SK-MEL-5 (cell line): ENCODE data around the gene LILRB4. TPM values are rescaled to one million over a fixed set of nuclear protein-coding genes. Genes with fewer than 3 reads are reported as not detected.
"Not testable (repeated sequence)": the region's sequence is repeated elsewhere in the genome, so short reads cannot be mapped to it uniquely, and the experiment has no call there.

Experiments
- DNase-seq: peaks from one replicate; pipeline ENCODE4 v3.0.0-alpha.2; 2016; ENCODE audit warnings: low read depth, low spot score
- in situ Hi-C: cut with HindIII; loops from 2 replicates; pipeline ENCODE4 v1.10.0; 2016; ENCODE audit warnings: low sequenced_read_pairs, high pct_unique_total_duplicates, low pct_unique_long_range_greater_than_20kb
- total RNA-seq: library from RNA; depleted of rRNA; stranded (reverse); fragments of >200 nt; shearing (Covaris generic); gene quantifications from 2 replicates; pipeline ENCODE4 v1.2.3, GENCODE V29; 2014

The LILRB4 gene
- total RNA-seq, 1 experiment from 2014 or later = not detected

- in situ Hi-C loops, DNase-seq: not testable (repeated sequence)
Measured at GRCh38 chr19:54643583-54643982, 19.2 kb upstream of the LILRB4 start.

DNA sequence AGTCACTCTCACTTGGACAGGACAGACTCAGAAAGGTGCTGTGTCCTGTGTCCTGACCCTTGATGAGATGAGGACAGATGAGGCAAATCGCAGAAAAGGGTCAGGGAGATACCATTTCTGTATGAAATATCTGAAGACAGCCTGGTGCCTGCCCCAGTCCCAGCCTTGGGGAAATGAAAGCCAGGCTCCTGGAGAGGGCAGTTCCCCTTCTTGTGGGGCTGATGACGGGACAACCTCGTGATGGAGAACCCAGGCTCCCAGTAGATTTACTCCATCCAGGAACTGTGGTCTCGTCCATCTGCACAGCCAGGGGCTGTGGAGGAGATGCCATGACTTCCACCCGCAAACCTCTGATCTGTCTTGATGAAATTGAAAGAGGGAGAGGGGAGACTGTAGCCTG, 18.7 kb upstream of the LILRB4 start:
- DNase-seq = no peak
- in situ Hi-C loops = no loop called here

DNA sequence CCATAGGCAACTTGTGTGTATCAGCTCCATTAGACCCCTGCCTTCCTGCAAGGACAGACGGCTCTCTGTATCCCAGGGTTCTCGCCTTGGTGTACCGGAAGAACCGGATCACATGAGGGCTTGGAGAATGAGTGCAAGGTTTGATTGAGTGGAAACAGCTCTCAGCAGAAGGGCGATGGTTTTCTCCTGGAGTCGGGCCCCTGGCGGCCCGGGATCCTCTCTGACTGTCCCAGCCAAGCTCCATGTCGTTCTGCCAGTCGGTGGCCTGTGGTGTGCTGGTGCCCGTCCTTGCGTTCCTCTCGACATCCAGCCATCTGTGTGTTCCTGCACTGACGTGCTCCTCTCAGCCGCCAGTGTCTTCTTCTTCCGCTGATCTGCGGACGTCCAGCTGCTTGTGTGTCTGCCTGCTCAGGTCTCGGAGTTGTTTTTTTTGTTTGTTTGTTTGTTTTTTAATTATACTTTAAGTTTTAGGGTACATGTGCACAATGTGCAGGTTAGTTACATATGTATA, 16.4 kb upstream of the LILRB4 start:
- in situ Hi-C loops = no loop called here
- peak; percentile 17 for DNase-seq

GRCh38 chr19:54648129-54648528, 14.7 kb upstream of the LILRB4 start:
- no peak for DNase-seq
- in situ Hi-C loops = no loop called here

- DNase-seq = no peak
- in situ Hi-C loops = no loop called here
Measured at GRCh38 chr19:54650108-54650655, 12.6 kb upstream of the LILRB4 start.

- peak; percentile 54 for DNase-seq
- in situ Hi-C loops = no loop called here
Measured at GRCh38 chr19:54653181-54653809, 9.5 kb upstream of the LILRB4 start.

GRCh38 chr19:54654447-54655321, 8.1 kb upstream of the LILRB4 start:
- DNase-seq = no peak
- in situ Hi-C loops = no loop called here

DNA sequence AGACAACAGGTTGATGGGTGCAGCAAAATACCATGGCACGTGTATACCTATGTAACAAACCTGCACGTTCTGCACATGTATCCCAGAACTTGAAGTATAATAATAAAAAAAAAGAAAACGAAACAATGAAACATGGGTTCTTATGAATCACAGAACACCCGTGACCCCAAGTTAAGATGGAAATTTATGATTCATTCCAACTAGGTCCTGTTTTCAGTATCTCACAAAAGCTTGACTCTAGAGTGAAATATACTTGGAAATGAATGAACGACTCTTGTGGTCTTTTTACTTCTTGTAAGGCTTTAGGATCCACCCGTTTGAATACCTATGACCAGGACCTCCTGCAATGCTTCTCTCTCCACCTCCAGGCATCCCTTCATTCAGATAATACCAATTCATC, 3.5 kb upstream of the LILRB4 start:
- DNase-seq = no peak
- in situ Hi-C loops = no loop called here

DNA sequence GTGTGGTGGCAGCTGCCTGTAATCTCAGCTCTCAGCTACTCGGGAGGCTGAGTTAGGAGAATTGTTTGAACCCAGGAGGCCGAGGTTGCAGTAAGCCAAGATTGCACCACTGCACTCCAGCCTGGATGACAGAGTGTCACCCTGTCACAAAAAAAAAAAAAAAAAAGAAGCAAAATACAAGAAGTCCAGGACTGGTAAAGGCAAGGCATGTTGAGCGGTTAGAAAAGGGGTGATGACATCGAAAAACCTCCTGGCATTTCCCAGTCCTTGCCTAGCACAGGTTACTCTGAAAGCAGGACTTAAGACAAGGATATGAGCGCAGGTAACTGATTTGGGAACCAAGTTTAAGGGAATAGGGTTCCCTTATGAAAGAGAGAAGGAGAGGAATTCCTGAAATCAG, 2.5 kb upstream of the LILRB4 start:
- in situ Hi-C loops = no loop called here
- no peak for DNase-seq

GRCh38 chr19:54660964-54661363, 1.8 kb upstream of the LILRB4 start:
- in situ Hi-C loops = no loop called here
- DNase-seq = no peak

GRCh38 chr19:54661846-54662481, 821 bp upstream of the LILRB4 start:
- DNase-seq = no peak
- in situ Hi-C loops = no loop called here

DNA sequence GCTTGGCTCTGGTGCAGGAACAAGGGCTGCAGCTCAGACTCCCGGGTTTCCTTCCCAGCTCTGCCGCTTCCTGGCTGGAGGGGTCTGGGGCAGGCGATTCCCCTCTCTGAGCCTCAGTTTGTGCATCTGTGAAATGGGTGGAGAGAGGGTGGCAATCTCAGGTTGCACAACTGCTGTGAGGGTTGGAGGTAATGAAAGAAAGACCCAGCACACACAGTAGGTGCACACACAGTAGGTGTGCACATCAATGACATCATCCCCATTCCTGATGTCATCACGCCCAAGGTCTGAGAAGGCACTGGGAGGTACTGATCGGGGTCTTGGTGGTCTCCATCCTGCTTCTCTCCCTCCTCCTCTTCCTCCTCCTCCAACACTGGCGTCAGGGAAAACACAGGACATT, 2.7 kb downstream of the LILRB4 start:
- no peak for DNase-seq
- in situ Hi-C loops = no loop called here

DNA sequence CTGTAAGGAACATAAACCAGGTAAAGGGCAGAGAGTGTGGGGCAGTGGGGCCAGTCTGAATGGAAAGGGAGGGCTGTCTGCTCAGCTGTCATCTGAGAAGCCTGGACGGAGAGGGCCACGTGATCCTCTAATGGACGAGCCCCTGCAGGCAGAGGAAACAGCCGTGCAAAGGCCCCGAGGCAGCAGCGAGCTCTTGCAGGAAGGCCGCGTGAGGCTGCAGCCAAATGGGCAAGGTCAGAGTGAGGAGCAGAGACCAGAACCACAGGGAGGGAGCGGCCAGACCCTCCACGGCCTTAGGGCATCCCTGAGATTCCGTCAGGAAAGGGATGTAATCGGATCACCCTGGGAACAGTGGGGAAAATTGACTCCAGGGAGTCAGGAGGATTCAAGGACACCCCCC, 4.4 kb downstream of the LILRB4 start:
- no peak for DNase-seq
- in situ Hi-C loops = no loop called here

DNA sequence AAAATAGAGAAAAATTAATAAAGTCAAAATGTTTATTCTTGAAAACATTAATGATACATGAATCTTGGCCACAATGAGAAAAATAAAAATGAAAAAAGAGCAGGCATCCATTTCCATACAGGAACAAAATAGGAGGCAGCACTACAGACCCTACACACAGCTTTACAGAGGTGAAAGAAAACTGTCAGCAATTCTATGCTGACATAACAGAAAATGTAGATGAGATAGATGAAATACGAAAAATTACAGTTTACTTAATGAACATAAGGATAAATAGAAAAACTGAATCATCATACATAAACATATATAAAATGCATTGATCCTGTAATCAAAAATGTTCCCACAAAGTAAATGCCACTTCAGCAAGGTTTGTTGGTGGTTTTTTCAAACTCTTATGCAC, 5.6 kb downstream of the LILRB4 start:
- DNase-seq = no peak
- in situ Hi-C loops = no loop called here

DNA sequence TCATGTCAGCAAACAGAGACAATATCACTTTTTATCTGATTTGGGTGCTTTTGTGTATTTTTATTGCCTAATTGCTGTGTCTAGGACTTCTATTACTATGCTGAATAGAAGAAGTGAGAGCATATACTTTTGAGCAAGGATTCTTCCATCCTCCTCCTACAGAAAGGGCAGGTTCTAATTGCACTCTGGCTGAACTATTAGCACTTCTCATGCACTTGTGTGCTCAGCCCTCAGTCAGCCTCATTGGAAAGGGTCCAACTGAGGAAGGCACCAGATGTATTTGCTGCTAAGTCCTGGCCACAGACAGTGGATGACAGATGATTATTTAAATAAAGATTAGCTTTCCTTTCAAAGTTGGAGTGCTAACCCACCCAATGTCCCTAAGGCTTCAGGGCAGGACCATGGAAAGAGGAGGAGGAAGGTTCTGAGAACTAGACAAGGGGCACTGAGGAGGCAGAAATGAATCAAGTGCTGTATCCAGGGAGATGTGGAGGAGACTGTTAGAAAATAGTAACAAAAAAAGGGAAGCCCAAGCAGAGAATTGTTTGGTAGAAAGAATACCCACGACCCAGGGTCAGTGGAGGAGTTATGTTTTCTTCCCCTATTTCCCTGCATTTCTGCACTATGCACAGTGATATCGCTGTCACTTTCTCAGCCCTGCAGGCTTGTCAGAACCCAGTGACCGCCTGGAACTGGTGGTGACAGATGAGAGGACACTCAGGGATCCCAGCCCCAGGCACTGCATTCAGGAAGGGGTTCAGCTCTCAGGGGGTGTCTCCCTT, 8.0 kb downstream of the LILRB4 start:
- in situ Hi-C loops = no loop called here
- no peak for DNase-seq

- no peak for DNase-seq
- in situ Hi-C loops = no loop called here
Measured at GRCh38 chr19:54673222-54673621, 10.4 kb downstream of the LILRB4 start.

GRCh38 chr19:54674021-54674617, 11.3 kb downstream of the LILRB4 start:
- in situ Hi-C loops = no loop called here
- peak; percentile 59 for DNase-seq
